Hepatocyte (in vitro differentiated cells): Measurements from ENCODE around the gene ATP6AP1. TPM values are rescaled to one million over a fixed set of nuclear protein-coding genes. Genes with fewer than 3 reads are reported as not detected.

ENCODE experiments used
- DNase-seq: peaks from one replicate; pipeline ENCODE4 v3.0.0-alpha.2; 2016; ENCODE audit warnings: low spot score
- H2AFZ ChIP-seq: fragments of 200-600 bp; sonication (generic); 2 replicates; pipeline ENCODE4 v1.6.0; 2016; ENCODE audit warnings: antibody characterized with exemption, mild to moderate bottlenecking
- H3K27ac ChIP-seq: fragments of 200-600 bp; sonication (generic); 2 replicates; pipeline ENCODE4 v1.5.1; 2016; ENCODE audit warnings: mild to moderate bottlenecking
- H3K27me3 ChIP-seq: fragments of 200-600 bp; sonication (generic); 2 replicates; pipeline ENCODE4 v1.6.1; 2016
- H3K36me3 ChIP-seq: fragments of 200-600 bp; sonication (generic); replicated peaks from 2 replicates; pipeline ENCODE4 v1.5.1; 2016; ENCODE audit warnings: low read depth; ENCODE audit not compliant: insufficient read depth
- H3K4me1 ChIP-seq: fragments of 200-600 bp; sonication (generic); 2 replicates; pipeline ENCODE4 v1.5.1; 2016; ENCODE audit warnings: mild to moderate bottlenecking, moderate library complexity; ENCODE audit not compliant: insufficient read depth
- H3K4me2 ChIP-seq: fragments of 200-600 bp; sonication (generic); 2 replicates; pipeline ENCODE4 v1.6.0; 2016
- H3K4me3 ChIP-seq: fragments of 200-600 bp; sonication (generic); 2 replicates; pipeline ENCODE4 v1.5.1; 2016; ENCODE audit warnings: mild to moderate bottlenecking
- H3K79me2 ChIP-seq: fragments of 200-600 bp; sonication (generic); 2 replicates; pipeline ENCODE4 v1.6.0; 2017; ENCODE audit warnings: mild to moderate bottlenecking
- H3K9me2 ChIP-seq: fragments of 200-600 bp; sonication (generic); replicated peaks from 2 replicates; pipeline ENCODE4 v1.6.0; 2017; ENCODE audit warnings: mild to moderate bottlenecking; ENCODE audit not compliant: insufficient read depth
- H3K9me3 ChIP-seq: fragments of 200-600 bp; sonication (generic); 2 replicates; pipeline ENCODE4 v1.5.1; 2016; ENCODE audit warnings: low read depth, mild to moderate bottlenecking
- H4K20me1 ChIP-seq: fragments of 200-600 bp; sonication (generic); 2 replicates; pipeline ENCODE4 v1.6.0; 2016; ENCODE audit warnings: mild to moderate bottlenecking; ENCODE audit not compliant: insufficient read depth, poor library complexity, severe bottlenecking
- CTCF ChIP-seq: fragments of 200-600 bp; sonication (generic); IDR thresholded peaks from 2 replicates; pipeline ENCODE4 v1.5.1; 2016; ENCODE audit warnings: antibody characterized with exemption, mild to moderate bottlenecking; ENCODE audit not compliant: poor library complexity
- EZH2 ChIP-seq: fragments of 200-600 bp; sonication (generic); IDR thresholded peaks from 2 replicates; pipeline ENCODE4 v1.6.1; 2016; ENCODE audit warnings: antibody characterized with exemption, mild to moderate bottlenecking, borderline replicate concordance
- EZH2phosphoT487 ChIP-seq: fragments of 200-600 bp; sonication (generic); IDR thresholded peaks from one replicate; pipeline ENCODE4 v1.6.1; 2018; ENCODE audit warnings: antibody characterized with exemption, mild to moderate bottlenecking, low read depth, moderate library complexity; ENCODE audit not compliant: unreplicated experiment, severe bottlenecking
- WGBS: methylation state at CpG from one replicate; pipeline ENCODE4 v1.1.6; 2016; ENCODE audit warnings: low lambda C conversion rate; ENCODE audit errors: missing lambda C conversion rate; 5-methylcytosine and 5-hydroxymethylcytosine counted together
- polyA plus RNA-seq: library from polyadenylated mRNA; unstranded; fragments of >200 nt; fragmentation: Nextera tagmentation; extraction: Ambion mirVana; gene quantifications from 2 replicates; pipeline ENCODE4 v1.2.1, GENCODE V29; 2016
- total RNA-seq: library from RNA; depleted of rRNA; stranded (reverse); fragments of >200 nt; gene quantifications from 2 replicates; pipeline ENCODE4 v1.2.3, GENCODE V29; 2014

Gene ATP6AP1
- total and polyA plus RNA-seq, 2 experiments from 2014 or later, result 131 to 268 TPM

DNA sequence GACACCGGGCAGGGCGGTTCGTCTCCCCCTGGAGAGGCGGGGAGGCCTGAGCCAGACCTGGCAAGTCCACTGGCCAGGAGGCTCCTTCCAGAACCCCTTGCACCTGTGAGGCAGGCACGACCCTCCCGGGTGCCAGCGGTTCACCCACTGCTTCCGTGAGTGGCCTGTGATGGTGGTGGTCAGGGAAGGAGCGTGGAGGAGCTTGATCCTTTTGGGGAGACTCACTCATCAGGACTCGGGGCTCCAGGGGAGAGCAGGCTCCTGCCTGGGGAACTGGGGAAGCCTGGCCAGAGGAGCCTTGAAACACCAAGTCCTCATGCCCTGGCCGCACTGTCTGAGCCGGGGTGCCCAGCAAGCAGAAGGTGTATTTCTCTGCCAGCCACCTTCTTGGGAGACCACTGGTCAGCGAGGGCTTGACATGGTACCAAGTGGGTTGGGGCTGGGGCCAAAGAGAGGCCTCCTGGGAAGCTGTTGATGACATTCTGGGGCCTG is 16.3 kb downstream of the ATP6AP1 start:
- H3K4me3 ChIP-seq, result peak overlapping the region; percentile 36
- no peaks in the 10 kb centered on the region for H3K4me1 ChIP-seq
- H3K27ac ChIP-seq, result peak overlapping the region; percentile 84
- TF ChIP-seq EZH2 (no peak), EZH2phosphoT487 (no peak), CTCF (no peak)
- H3K27me3 ChIP-seq, result no peaks in the 10 kb centered on the region
- no peaks in the 10 kb centered on the region for H3K36me3 ChIP-seq
- peak overlapping the region; percentile 87 for H3K4me2 ChIP-seq
- no peak for DNase-seq
- peaks cover 3% of the 10 kb centered on the region for H4K20me1 ChIP-seq
- H3K9me2 ChIP-seq, result no peaks in the 10 kb centered on the region
- no peaks in the 10 kb centered on the region for H3K9me3 ChIP-seq
- H3K79me2 ChIP-seq, result peaks cover 15% of the 10 kb centered on the region
- no peak overlapping the region for H2AFZ ChIP-seq
- WGBS, result 75% methylated on average over 13 of the region's 13 CpGs

DNA sequence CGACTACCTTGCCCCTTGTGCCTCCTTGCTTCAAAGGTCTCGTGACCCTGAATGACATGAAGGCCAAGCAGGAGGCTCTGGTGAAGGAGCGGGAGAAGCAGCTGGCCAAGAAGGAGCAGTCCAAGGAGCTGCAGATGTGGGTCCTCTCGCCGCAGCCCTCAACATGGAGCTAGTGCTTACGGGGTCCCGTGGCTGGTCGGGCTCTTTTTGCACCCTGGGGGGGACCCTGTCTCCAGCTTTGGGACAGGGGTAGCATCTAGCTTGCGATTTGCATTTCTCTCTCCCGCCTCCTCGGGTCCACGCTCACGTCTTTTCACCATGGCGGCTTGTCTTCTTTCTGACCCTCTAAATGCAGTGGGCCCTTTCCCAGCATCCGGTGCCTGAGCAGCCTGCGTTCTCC is 17.3 kb downstream of the ATP6AP1 start:
- Histone ChIP-seq H3K27me3 (no peaks in the 10 kb centered on the region), H3K27ac (no peak overlapping the region), H3K9me2 (no peaks in the 10 kb centered on the region), H3K9me3 (no peaks in the 10 kb centered on the region), H3K36me3 (no peaks in the 10 kb centered on the region), H3K4me1 (no peaks in the 10 kb centered on the region), H3K79me2 (peaks cover 13% of the 10 kb centered on the region), H3K4me2 (peak overlapping the region; percentile 87), H4K20me1 (peaks cover 3% of the 10 kb centered on the region), H3K4me3 (no peak overlapping the region), H2AFZ (no peak overlapping the region)
- WGBS, result 90% methylated on average over 16 of the region's 16 CpGs
- no peak for TF ChIP-seq EZH2phosphoT487
- no peak for TF ChIP-seq EZH2
- no peak for TF ChIP-seq CTCF
- DNase-seq, result no peak

- H3K4me3 ChIP-seq, result no peak overlapping the region
- H3K27me3 ChIP-seq, result no peaks in the 10 kb centered on the region
- no peaks in the 10 kb centered on the region for H3K36me3 ChIP-seq
- TF ChIP-seq CTCF, result no peak
- no peak for TF ChIP-seq EZH2
- no peak for TF ChIP-seq EZH2phosphoT487
- H3K9me3 ChIP-seq, result no peaks in the 10 kb centered on the region
- no peak overlapping the region for H3K27ac ChIP-seq
- no peaks in the 10 kb centered on the region for H3K9me2 ChIP-seq
- H3K4me1 ChIP-seq, result no peaks in the 10 kb centered on the region
- H4K20me1 ChIP-seq, result peaks cover 3% of the 10 kb centered on the region
- H3K79me2 ChIP-seq, result peaks cover 13% of the 10 kb centered on the region
- H3K4me2 ChIP-seq, result no peak overlapping the region
- H2AFZ ChIP-seq, result no peak overlapping the region
- no peak for DNase-seq
- 93% methylated on average over 9 of the region's 12 CpGs for whole genome bisulfite sequencing
These were observed 18.0 kb downstream of the ATP6AP1 start for GRCh38 chrX:154446430-154446829.
